Gastrocnemius medialis (tissue), 4 donors: ENCODE measurements around the gene PRKN. TPM values are rescaled to one million over a fixed set of nuclear protein-coding genes. Genes with fewer than 3 reads are reported as not detected.

Experiments used
- ATAC-seq, 2 donors: fragments of 150-250 bp; one replicate each; pipeline ENCODE4 v1.9.1; 2016
- DNase-seq, 2 donors: peaks; one replicate each; pipeline ENCODE4 v3.0.0-alpha.2; 2019
- H3K27ac ChIP-seq, 4 donors: fragments of 200-600 bp; sonication (generic); 1 replicate in 1 of 4; 2 replicates in 3 of 4; pipeline ENCODE4 v1.5.1; 2016 to 2018; ENCODE audit warnings: mild to moderate bottlenecking in 2 of 4, moderate library complexity in 1 of 4
- H3K27me3 ChIP-seq, 3 donors: fragments of 200-600 bp; sonication (generic) in 2 of 3; 1 replicate in 1 of 3; 2 replicates in 2 of 3; pipeline versions ENCODE4 v1.5.1 to v1.6.0; 2016 to 2019; ENCODE audit warnings: mild to moderate bottlenecking in 1 of 3, moderate library complexity in 1 of 3
- H3K36me3 ChIP-seq, 2 donors: fragments of 200-600 bp; sonication (generic) in 1 of 2; one replicate each; pipeline ENCODE4 v1.5.1; 2017 to 2018
- H3K4me1 ChIP-seq, 2 donors: fragments of 200-600 bp; sonication (generic) in 1 of 2; one replicate each; pipeline ENCODE4 v1.5.1; 2016 to 2017; ENCODE audit warnings: mild to moderate bottlenecking in 2 of 2
- H3K4me3 ChIP-seq, 4 donors: fragments of 200-600 bp; sonication (generic) in 3 of 4; 1 replicate in 1 of 4; 2 replicates in 3 of 4; pipeline ENCODE4 v1.5.1; 2016 to 2019; ENCODE audit warnings: mild to moderate bottlenecking in 2 of 4
- H3K9me3 ChIP-seq, 3 donors: fragments of 200-600 bp; sonication (generic) in 2 of 3; 1 replicate in 1 of 3; 2 replicates in 2 of 3; pipeline ENCODE4 v1.5.1; 2016 to 2019
- POLR2A ChIP-seq, 2 donors: fragments of 450-650 bp; IDR thresholded peaks; one replicate each; pipeline ENCODE4 v1.6.1; 2017; ENCODE audit warnings: antibody characterized with exemption in 2 of 2, mild to moderate bottlenecking in 2 of 2, moderate library complexity in 2 of 2
- in situ Hi-C, 4 donors: fragments of 200-750 bp; cut with MboI; loops; one replicate each; pipeline versions ENCODE4 v1.15.0 to v1.8.0; 2017; ENCODE audit warnings: low sequenced_read_pairs in 4 of 4
- intact Hi-C: fragments of 100-400 bp; cut with DNase I; formaldehyde crosslinking; loops from one replicate; pipeline ENCODE4 v1.15.1; 2023; ENCODE audit warnings: low total_unique reads
- total RNA-seq, 4 donors: library from RNA; depleted of rRNA; stranded (reverse); fragments of >200 nt; gene quantifications; one replicate each; pipeline versions ENCODE4 v1.1.0 to v1.2.3, GENCODE V29; 2016
- TF ChIP-seq, protein P1 (sequence below), 5 experiments: fragments of 450-650 bp in 3 of 5; fragments of 200-600 bp in 2 of 5; sonication (generic) in 2 of 5; IDR thresholded peaks in 4 of 5; conservative IDR thresholded peaks in 1 of 5; 1 replicate in 4 of 5; 2 replicates in 1 of 5; pipeline ENCODE4 v1.5.1; 2016 to 2019; ENCODE audit warnings: antibody characterized with exemption in 5 of 5, mild to moderate bottlenecking in 3 of 5, moderate library complexity in 3 of 5

Gene PRKN
- total RNA-seq, 4 donors from 2014 or later, result 8.4 to 21.6 (median 13.7) TPM

DNA sequence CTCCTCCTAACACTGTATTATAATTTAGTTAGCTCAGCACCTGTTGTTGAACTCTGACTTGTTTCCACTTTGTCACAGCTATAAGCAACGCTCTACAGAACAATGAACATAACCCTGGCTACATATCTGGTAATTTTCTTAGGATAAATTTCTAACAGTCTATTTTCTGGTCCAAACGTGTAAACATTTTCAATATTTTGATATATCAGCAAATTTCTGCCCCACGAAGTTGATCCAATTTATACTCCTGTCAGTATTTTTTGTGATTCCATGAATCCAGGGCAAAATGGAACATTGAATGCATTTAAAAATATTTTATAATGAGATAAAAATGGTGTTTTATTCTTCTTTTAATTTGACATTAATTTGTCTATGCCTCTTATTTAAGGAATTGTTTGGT, 1005.2 kb downstream of the PRKN start:
- no peak for TF ChIP-seq POLR2A (IDR thresholded peaks at IDR 0.05)
- TF ChIP-seq, protein P1, sequence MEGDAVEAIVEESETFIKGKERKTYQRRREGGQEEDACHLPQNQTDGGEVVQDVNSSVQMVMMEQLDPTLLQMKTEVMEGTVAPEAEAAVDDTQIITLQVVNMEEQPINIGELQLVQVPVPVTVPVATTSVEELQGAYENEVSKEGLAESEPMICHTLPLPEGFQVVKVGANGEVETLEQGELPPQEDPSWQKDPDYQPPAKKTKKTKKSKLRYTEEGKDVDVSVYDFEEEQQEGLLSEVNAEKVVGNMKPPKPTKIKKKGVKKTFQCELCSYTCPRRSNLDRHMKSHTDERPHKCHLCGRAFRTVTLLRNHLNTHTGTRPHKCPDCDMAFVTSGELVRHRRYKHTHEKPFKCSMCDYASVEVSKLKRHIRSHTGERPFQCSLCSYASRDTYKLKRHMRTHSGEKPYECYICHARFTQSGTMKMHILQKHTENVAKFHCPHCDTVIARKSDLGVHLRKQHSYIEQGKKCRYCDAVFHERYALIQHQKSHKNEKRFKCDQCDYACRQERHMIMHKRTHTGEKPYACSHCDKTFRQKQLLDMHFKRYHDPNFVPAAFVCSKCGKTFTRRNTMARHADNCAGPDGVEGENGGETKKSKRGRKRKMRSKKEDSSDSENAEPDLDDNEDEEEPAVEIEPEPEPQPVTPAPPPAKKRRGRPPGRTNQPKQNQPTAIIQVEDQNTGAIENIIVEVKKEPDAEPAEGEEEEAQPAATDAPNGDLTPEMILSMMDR (IDR thresholded peaks at IDR 0.05 in 4 of 5, conservative IDR thresholded peaks at IDR 0.05 in 1 of 5), result no peak
- Histone ChIP-seq H3K27me3 (no peaks in the 10 kb centered on the region), H3K36me3 (no peaks in the 10 kb centered on the region), H3K4me3 (no peak overlapping the region), H3K27ac (no peak overlapping the region), H3K9me3 (no peaks in the 10 kb centered on the region), H3K4me1 (no peaks in the 10 kb centered on the region)
- in situ Hi-C loops (no loop called here), intact Hi-C loops (no loop called here)
- ATAC-seq (no peak), DNase-seq (no peak)

DNA sequence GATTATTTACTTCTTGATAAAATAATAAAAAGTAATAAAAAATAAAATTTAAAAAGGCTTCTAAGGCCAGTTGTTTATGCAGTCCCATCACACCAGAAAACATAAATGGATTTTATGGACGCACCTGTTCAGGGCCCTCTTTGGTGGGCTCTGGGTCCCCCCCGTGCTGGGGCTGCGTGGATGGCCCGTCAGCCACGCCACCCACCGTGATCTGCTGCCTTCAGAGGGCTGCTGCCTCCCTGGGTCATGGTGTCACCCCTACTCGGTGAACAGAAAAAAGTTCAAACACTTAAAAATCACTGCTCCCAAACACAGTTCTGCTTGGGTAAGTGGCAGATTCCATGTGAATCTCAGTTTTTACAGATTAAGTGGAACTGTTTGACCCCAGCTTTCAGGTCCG, 1006.1 kb downstream of the PRKN start:
- no peak for ATAC-seq
- Histone ChIP-seq H3K4me1 (no peaks in the 10 kb centered on the region), H3K36me3 (no peaks in the 10 kb centered on the region), H3K27ac (no peak overlapping the region), H3K9me3 (no peaks in the 10 kb centered on the region), H3K27me3 (no peaks in the 10 kb centered on the region), H3K4me3 (no peak overlapping the region)
- intact Hi-C loops, result no loop called here
- TF ChIP-seq, protein P1 (IDR thresholded peaks at IDR 0.05 in 4 of 5, conservative IDR thresholded peaks at IDR 0.05 in 1 of 5), result no peak
- TF ChIP-seq POLR2A (IDR thresholded peaks at IDR 0.05), result no peak
- in situ Hi-C loops, result no loop called here
- DNase-seq, result no peak

DNA sequence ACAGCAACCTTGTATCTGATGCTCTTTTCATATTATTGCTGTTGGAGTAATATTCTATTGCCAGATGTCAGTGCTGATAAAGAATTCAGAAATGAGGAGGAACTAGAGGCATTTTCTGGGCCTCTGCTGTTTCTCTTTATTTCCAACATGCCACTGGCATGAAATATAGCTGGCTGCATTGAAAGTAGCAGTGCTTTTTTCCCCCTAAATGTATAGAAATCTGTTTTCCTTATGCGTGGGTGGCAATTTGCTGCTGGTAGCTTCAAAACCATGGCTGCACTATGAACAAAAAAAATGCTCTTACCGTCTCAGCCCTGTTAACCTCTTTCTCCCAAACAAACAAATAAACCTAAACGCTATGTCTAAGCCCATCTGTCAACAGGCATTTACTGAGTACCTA, 1011.4 kb downstream of the PRKN start:
- no peaks in the 10 kb centered on the region for H3K27me3 ChIP-seq
- no peaks in the 10 kb centered on the region for H3K36me3 ChIP-seq
- intact Hi-C loops, result no loop called here
- H3K4me1 ChIP-seq, result no peaks in the 10 kb centered on the region
- TF ChIP-seq, protein P1 (IDR thresholded peaks at IDR 0.05 in 4 of 5, conservative IDR thresholded peaks at IDR 0.05 in 1 of 5), result no peak
- TF ChIP-seq POLR2A (IDR thresholded peaks at IDR 0.05), result no peak
- DNase-seq (no peak), ATAC-seq (no peak)
- in situ Hi-C loops, result no loop called here
- H3K4me3 ChIP-seq, result no peak overlapping the region
- H3K27ac ChIP-seq, result no peak overlapping the region
- H3K9me3 ChIP-seq, result no peaks in the 10 kb centered on the region

DNA sequence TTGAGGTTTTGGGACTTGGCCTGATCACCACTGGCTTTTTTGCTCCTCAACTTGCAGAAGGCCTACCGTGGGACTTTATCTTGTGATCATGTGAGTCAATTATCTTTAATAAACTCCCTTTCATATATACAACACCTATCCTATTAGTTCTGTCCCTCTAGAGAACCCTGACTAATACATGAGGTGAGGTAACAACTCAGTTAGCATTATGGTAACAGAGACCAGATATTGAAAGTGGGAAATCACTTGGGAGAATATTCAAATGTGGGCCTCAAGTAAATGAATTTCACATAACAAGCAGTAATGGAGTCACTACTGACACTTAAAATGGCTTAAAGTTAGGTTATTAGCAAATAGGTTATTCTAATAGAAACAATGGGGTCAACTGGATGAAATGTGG, 1015.6 kb downstream of the PRKN start:
- TF ChIP-seq, protein P1 (IDR thresholded peaks at IDR 0.05 in 4 of 5, conservative IDR thresholded peaks at IDR 0.05 in 1 of 5), result no peak
- Histone ChIP-seq H3K36me3 (no peaks in the 10 kb centered on the region), H3K27ac (no peak overlapping the region), H3K9me3 (no peaks in the 10 kb centered on the region), H3K27me3 (no peaks in the 10 kb centered on the region), H3K4me3 (no peak overlapping the region), H3K4me1 (no peaks in the 10 kb centered on the region)
- no peak for DNase-seq
- intact Hi-C loops (no loop called here), in situ Hi-C loops (no loop called here)
- no peak for ATAC-seq

DNA sequence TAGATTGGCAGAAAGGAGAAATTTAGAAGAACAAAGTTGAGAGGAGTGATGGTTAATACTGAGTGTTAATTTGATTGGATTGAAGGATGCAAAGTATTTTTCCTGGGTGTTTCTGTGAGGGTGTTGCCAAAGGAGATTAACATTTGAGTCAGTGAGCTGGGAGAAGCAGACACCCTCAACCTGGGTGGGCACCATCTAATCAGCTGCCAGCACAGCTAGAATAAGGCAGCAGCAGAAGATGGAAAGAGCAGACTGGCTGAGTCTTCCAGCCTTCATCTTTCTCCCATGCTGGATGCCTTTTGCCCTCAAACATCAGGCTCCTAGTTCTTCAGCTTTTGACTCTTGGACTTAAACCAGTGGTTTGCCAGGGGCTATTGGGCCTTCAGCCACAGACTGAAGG, 1016.1 kb downstream of the PRKN start:
- DNase-seq (no peak), ATAC-seq (no peak)
- in situ Hi-C loops (no loop called here), intact Hi-C loops (no loop called here)
- no peaks in the 10 kb centered on the region for H3K36me3 ChIP-seq
- no peaks in the 10 kb centered on the region for H3K9me3 ChIP-seq
- no peaks in the 10 kb centered on the region for H3K27me3 ChIP-seq
- no peaks in the 10 kb centered on the region for H3K4me1 ChIP-seq
- H3K4me3 ChIP-seq, result no peak overlapping the region
- H3K27ac ChIP-seq, result no peak overlapping the region
- TF ChIP-seq POLR2A (IDR thresholded peaks at IDR 0.05), result no peak
- TF ChIP-seq, protein P1 (IDR thresholded peaks at IDR 0.05 in 4 of 5, conservative IDR thresholded peaks at IDR 0.05 in 1 of 5), result no peak
